PC-3 (cell line): ENCODE results near the gene ZNF391.

Experiments
- CTCF ChIP-seq: fragments of 300-600 bp; sonication (generic); conservative IDR thresholded peaks from 2 replicates; pipeline ENCODE4 v1.5.1; 2017; ENCODE audit warnings: antibody characterized with exemption, low read depth, mild to moderate bottlenecking, low read length
- EZH2 ChIP-seq: fragments of 300-600 bp; sonication (generic); IDR thresholded peaks from one replicate; pipeline ENCODE4 v1.6.1; 2017; ENCODE audit warnings: antibody characterized with exemption, mild to moderate bottlenecking, low read length; ENCODE audit not compliant: unreplicated experiment

- no peak for TF ChIP-seq CTCF
- TF ChIP-seq EZH2 = no peak
Measured at GRCh38 chr6:27428502-27428901, 39.9 kb downstream of the ZNF391 start.
